Colonic mucosa (tissue), 4 donors: ENCODE results near the gene ACBD3. TPM values are rescaled to one million over a fixed set of nuclear protein-coding genes. Genes with fewer than 3 reads are reported as not detected.

Experiments used
- DNase-seq: peaks from one replicate; pipeline ENCODE4 v3.0.0-alpha.2; 2020
- H3K27ac ChIP-seq: fragments of 200-600 bp; one replicate; pipeline ENCODE4 v1.8.0; 2021
- H3K27me3 ChIP-seq: fragments of 200-600 bp; one replicate; pipeline ENCODE4 v1.8.0; 2021
- H3K36me3 ChIP-seq: fragments of 200-600 bp; one replicate; pipeline ENCODE4 v1.8.0; 2021
- H3K4me1 ChIP-seq: fragments of 200-600 bp; one replicate; pipeline ENCODE4 v1.8.0; 2021; ENCODE audit warnings: mild to moderate bottlenecking
- H3K4me3 ChIP-seq: fragments of 200-600 bp; one replicate; pipeline ENCODE4 v1.8.0; 2021
- H3K9ac ChIP-seq, 2 donors: one replicate each; pipeline ENCODE4 v1.7.0; 2013; ENCODE audit warnings: control low read depth in 2 of 2, low read depth in 2 of 2, low read length in 2 of 2
- H3K9me3 ChIP-seq: fragments of 200-600 bp; one replicate; pipeline ENCODE4 v1.8.0; 2021
- intact Hi-C: fragments of 100-400 bp; cut with DNase I; formaldehyde crosslinking; loops from one replicate; pipeline ENCODE4 v1.14.1; 2022
- total RNA-seq, 2 donors: library from RNA; stranded (reverse); fragmentation: NEBNext Ultra II Directional in 1 of 2; extraction: Animal tissue kit (Norgen Biotek cat#: 25700) in 1 of 2; gene quantifications; one replicate each; pipeline ENCODE4 v1.2.1, GENCODE V29; 2021
- TF ChIP-seq, protein P1 (sequence below): fragments of 200-600 bp; IDR thresholded peaks from one replicate; pipeline ENCODE4 v1.8.0; 2022; ENCODE audit warnings: antibody characterized with exemption, mild to moderate bottlenecking
- donor health status: healthy.
- donor health status: DM: no; HTN: no; CAD: no.
- donor health status: DM: no; HTN: no; CAD: no.

ACBD3 gene
- total RNA-seq, 2 donors from 2014 or later, result 46.6 to 61.6 TPM

DNA sequence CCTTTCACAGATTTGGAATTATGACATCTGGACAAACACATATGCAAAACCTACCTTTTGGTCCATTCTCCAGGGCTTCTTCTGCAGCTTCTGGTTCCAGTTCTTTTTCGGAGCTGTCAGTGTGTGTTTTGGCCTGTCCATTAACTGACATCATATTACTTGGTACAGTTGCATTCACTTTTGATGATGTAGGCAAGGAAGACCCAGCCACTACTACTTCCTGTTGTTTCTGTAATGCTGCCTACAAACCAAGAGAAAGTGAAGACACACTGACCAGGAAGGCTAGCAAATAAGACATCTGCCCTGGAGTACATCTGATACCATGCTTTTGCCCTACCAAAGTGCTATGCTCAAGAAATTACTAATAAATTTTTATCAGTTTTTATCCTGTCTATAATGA is 31.9 kb downstream of the ACBD3 start:
- Histone ChIP-seq H3K4me3 (no peak overlapping the region), H3K36me3 (peaks cover 16% of the 10 kb centered on the region), H3K27ac (no peak overlapping the region), H3K9me3 (no peaks in the 10 kb centered on the region), H3K9ac (no peak overlapping the region), H3K27me3 (no peaks in the 10 kb centered on the region), H3K4me1 (no peaks in the 10 kb centered on the region)
- TF ChIP-seq, protein P1, sequence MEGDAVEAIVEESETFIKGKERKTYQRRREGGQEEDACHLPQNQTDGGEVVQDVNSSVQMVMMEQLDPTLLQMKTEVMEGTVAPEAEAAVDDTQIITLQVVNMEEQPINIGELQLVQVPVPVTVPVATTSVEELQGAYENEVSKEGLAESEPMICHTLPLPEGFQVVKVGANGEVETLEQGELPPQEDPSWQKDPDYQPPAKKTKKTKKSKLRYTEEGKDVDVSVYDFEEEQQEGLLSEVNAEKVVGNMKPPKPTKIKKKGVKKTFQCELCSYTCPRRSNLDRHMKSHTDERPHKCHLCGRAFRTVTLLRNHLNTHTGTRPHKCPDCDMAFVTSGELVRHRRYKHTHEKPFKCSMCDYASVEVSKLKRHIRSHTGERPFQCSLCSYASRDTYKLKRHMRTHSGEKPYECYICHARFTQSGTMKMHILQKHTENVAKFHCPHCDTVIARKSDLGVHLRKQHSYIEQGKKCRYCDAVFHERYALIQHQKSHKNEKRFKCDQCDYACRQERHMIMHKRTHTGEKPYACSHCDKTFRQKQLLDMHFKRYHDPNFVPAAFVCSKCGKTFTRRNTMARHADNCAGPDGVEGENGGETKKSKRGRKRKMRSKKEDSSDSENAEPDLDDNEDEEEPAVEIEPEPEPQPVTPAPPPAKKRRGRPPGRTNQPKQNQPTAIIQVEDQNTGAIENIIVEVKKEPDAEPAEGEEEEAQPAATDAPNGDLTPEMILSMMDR, result no peak
- DNase-seq, result no peak
- intact Hi-C loops, result no loop called here

DNA sequence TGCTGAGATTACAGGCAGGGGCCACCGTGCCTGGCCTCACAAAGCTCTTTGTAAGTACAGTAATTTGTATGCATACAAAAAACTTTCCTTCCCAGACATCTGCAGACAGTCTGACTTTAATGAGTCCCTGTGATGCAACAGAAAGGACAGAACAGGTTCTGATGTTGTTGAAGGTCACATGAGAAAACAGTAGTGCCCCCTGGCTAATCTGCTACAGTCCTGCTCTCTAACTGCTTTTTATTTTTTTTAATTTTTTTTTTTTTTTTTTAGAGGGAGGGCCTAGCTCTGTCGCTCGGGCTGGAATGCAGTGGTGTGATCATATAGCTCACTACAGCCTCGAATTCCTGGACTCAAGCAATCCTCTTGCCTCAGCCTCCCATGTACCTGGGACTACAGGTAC is 36.7 kb downstream of the ACBD3 start:
- H3K27me3 ChIP-seq, result no peaks in the 10 kb centered on the region
- no peaks in the 10 kb centered on the region for H3K9me3 ChIP-seq
- intact Hi-C loops, result no loop called here
- H3K27ac ChIP-seq, result no peak overlapping the region
- H3K36me3 ChIP-seq, result peaks cover 20% of the 10 kb centered on the region
- H3K4me3 ChIP-seq, result no peak overlapping the region
- TF ChIP-seq, protein P1, result no peak
- H3K4me1 ChIP-seq, result no peaks in the 10 kb centered on the region
- no peak for DNase-seq
- no peak overlapping the region for H3K9ac ChIP-seq

DNA sequence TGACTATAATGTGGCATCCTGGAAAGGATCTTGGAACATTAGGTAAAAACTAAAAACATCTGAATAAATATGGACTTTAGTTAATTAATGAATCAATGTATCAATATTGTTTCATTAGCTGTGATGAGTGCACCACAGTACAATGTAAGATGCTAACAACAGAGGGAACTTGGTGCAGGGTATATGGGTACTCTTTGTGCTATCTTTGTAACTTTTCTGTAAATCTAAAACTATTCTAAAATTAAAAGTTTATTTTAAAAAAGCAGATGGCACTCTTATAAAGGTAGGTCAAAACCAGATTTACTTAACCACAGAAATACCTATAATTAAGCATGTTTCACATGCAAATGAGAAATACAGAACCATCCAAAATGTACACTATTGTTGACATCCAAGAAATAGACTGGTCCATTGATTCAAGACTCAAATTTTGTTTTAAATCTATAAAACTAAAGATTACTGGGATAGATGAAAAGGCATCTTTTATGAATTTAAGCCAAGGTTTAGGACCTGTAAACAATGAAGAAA is 38.4 kb downstream of the ACBD3 start:
- Histone ChIP-seq H3K27ac (no peak overlapping the region), H3K9ac (no peak overlapping the region), H3K4me3 (no peak overlapping the region), H3K36me3 (peaks cover 11% of the 10 kb centered on the region), H3K4me1 (no peaks in the 10 kb centered on the region), H3K9me3 (no peaks in the 10 kb centered on the region), H3K27me3 (no peaks in the 10 kb centered on the region)
- no peak for DNase-seq
- TF ChIP-seq, protein P1, result no peak
- intact Hi-C loops, result no loop called here

DNA sequence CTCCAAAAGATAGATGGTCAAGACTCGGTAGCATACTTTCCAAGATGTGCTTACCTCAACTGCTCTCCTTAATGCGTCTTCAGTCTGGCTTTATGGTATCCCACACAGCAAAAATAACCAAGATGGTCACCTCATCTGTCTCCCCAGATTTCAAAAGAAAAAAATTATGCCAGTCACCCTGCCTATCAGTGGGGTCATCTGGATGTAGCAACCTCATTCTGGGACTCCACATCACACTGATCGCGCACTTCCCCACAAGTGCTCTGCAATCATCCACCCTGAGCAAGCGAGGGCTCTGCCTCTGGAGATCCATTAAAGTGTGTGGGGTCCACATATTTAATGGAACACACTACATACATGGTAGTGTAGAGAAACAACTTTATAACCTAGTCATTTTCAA is 42.5 kb downstream of the ACBD3 start:
- DNase-seq, result no peak
- TF ChIP-seq, protein P1, result no peak
- Histone ChIP-seq H3K27ac (no peak overlapping the region), H3K36me3 (peaks cover 11% of the 10 kb centered on the region), H3K9me3 (no peaks in the 10 kb centered on the region), H3K4me1 (no peaks in the 10 kb centered on the region), H3K4me3 (no peak overlapping the region), H3K27me3 (no peaks in the 10 kb centered on the region), H3K9ac (no peak overlapping the region)
- intact Hi-C loops, result no loop called here

DNA sequence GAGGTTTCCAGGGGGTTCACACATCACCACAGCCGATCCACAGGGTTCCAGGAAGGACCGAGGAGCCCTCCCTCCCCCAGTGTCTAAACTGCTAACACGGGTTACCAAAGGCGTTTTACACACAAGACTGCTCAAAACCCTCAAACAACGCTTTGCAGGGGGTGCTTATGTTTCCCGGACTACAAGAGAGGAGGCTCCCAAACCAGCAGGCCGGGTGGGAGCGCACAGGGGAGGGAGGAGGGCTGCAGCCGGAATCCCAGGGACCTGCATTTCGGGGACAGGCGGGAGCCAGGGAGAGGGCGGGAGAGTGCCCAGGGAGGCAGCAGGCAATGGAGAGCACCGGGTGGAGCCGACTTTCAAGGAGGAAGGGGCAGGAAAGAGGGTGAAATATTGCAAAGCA is 50.8 kb downstream of the ACBD3 start:
- Histone ChIP-seq H3K4me3 (no peak overlapping the region), H3K27me3 (no peaks in the 10 kb centered on the region), H3K36me3 (no peaks in the 10 kb centered on the region), H3K9me3 (no peaks in the 10 kb centered on the region), H3K9ac (peak overlapping the region; percentile 52 to 57), H3K4me1 (peaks cover 20% of the 10 kb centered on the region), H3K27ac (peak overlapping the region; percentile 51)
- intact Hi-C loops, result no loop called here
- no peak for DNase-seq
- TF ChIP-seq, protein P1, result no peak
